Effector CD8-positive, alpha-beta T cell (primary cell): Measurements from ENCODE around the gene F8.
"Not testable (repeated sequence)": the region's sequence is repeated elsewhere in the genome, so short reads cannot be mapped to it uniquely, and the experiment has no call there.

Experiments used
- DNase-seq: peaks from one replicate; lab custom pipeline; 2025; lab: John Stamatoyannopoulos, UW

The F8 gene

DNA sequence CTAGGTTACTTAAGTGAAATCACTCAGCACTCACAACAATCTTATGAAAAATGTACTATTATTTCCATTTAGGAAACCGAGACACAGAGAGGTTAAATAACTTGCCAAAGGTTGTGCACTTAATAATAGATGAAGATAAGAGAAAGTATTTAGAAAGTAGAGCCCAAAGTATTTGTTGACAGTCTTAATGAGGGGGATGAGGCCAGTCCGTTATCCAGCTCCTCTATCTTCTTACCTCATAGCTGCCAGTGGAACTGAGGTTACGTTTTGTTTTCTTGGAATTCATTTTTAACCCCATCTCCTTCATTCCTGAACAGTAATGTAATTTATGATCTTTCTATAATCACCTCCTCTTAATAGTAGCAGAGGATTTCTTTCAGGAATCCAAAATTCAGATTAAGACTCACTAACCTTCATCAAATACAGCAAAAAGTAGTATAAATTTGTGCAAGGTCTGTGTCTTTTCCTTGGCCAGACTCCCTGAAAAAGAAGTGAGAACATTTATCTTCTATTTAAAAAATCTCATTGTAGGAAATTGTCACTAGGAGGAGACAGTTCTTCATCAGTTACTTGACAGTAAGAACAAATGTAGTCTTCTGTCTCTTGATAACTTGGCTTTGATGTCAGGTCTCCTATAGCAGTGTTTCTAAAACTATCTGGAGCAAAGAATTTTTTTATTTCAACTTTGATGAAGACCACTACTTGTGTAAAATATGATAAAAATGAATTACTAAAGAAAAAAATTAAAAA, 35.5 kb downstream of the F8 start:
- DNase-seq: no peak

DNA sequence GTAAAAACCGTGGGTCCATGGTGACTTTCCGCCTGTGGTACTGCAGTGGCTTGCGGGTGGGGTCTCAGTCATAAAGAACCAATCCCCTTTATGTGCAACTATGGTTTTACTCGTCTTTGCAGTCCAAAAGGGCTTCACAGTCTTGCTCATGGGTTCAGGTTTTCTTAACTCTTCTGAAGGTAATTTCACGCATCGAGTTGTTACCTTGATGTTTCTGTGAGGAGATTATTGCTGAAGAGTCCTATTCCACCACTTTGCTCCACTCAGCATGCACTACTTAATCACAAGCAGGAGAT, 41.5 kb downstream of the F8 start:
- no peak for DNase-seq

DNA sequence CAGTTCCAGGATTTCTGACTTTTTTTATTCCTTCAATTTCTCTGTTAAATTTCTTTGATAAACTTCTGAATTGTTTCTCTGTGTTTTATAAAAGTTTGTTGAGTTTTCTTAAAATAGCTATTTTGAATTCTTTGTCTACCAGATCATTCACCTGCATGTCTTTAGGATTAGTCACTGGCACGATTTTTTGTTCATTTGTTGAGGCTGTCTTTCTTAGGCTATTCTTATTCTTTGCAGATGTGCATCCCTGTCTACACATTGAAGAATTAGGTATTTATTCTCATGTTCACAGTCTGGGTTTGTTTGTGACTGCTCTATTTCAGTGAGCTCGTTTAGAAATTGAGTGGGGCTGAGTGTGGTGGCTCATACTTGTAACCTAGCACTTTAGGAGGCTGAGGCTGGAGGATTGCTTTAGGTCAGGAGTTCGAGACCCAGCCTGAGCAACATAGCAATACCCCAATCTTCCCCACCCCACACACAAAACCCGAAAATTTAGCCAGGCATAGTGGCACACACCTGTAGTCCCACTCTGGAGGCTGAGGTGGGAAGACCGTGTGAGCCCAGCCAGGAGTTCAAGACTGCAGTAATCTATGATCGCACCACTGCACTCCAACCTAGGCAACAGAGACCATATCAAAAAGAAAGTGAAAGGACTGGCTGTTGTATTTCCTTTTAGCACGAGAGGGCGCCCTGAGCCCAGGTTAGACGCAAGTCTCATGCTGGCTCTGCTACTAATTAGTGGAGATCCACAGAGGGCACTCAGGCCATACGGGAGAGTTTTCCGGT, 42.0 kb downstream of the F8 start:
- peak; percentile 58 for DNase-seq

DNA sequence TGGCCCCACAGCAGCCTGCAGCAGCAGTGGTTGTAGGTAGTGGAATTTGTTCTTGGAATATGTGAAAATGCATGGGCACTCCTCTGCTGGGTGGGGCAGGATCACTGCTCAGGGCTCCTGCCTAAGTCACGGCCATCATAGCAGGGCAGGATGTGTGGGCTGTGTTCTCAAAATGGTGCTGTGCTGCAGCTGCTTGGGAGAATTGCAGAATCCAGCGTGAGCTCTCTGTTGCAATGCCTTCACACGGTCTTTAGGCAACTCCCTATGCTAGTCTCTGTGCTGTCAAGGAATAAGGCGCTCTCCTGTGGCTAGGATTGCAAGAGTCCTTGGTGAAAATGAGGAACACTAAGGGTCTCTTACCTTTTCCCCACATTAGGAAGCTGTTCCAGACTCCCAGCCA, 42.9 kb downstream of the F8 start:
- no peak for DNase-seq

DNA sequence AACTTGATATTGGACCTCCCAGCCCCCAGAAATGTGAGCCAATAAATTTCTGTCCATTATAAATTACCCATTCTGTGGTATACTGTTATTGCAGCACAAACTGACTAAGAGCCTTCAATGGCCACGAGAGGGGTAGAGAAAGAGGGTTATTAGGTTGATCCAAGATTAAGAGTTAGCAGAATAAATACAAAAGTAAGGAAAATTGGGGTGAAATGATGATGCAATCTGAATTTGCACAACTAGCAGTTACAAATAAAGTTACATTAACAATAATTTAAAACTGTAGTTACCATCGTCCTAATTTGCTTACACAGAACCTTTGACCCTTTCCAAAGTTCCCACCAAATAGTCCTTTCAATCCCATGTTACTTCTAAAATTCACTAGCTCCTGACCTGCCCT, 54.2 kb downstream of the F8 start:
- no peak for DNase-seq

DNA sequence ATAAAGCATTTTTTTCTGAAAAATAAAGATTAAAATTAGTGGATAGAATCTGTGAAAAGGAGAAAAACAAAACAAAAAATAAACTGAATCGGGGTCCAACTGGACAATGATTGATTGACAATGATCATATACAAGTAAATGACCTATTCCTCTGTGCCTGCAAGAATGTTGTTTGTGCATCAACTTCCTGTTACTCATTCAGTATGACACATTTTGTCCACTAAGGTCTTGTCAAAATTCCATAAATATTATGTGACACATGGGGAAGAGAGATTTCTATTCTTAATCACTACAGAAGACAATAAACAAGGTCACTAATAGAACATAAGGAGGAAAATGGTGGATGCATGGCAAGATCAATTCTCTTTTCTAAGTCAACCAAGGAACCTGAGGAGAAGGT, 54.9 kb downstream of the F8 start:
- DNase-seq: no peak

DNA sequence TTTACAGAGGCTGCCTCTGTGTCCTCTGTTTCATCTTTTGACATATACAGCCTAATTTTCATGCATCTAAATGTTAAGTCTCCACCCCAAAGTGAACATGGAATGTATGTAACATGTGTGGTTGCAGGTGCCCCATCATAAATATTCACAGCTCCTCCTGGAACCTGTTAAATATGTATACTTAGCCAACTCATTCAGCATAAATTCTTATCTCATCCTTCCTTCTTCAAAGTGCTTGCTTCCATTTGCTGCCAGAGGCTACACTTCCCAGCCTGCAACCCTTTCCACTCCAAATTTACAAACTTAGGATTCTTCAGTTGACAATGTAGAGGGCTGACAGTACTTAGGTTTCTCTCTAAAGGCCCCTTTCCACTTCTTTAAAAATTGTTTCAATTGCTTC, 60.6 kb downstream of the F8 start:
- no peak for DNase-seq

DNA sequence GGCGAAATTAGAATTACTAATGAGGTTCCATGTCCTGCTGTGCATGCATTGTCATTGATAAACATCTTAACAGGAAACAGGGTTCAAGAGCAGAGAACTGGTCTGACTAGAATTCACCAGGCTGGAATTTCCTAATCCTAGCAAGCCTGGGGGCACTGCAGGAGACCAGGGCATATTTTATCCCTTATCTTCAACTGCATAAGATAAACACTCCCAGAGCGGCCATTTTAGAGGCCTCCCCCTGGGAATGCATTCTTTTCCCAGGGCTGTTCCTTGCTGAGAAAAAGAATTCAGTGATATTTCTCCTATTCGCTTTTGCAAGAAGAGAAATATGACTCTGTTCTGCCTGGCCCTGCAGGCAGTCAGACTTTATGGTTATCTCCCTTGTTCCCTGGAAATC, 66.7 kb downstream of the F8 start:
- DNase-seq: not testable (repeated sequence)

DNA sequence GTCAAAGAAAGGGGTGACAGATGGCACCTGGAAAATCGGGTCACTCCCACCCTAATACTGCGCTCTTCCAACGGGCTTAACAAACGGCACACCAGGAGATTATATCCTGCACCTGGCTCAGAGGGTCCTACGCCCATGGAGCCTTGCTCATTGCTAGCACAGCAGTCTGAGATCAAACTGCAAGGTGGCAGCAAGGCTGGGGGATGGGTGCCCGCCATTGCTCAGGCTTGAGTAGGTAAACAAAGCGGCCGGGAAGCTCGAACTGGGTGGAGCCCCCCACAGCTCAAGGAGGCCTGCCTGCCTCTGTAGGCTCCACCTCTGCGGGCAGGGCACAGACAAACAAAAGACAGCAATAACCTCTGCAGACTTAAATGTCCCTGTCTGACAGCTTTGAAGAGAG, 83.3 kb downstream of the F8 start:
- not testable (repeated sequence) for DNase-seq

DNA sequence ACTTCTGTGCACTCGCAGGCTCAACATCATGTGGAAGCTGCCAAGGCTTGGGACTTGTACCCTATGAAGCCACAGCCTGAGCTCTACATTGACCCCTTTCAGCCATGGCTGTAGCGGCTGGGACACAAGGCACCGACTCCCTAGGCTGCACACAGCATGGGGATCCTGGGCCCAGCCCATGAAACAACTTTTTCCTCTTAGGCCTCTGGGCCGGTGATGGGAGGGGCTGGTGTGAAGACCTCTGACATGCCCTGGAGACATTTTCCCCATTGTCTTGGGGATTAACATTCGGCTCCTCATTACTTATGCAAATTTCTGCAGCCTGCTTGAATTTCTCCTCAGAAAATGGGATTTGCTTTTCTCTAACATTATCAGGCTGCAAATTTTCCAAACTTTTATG, 97.8 kb downstream of the F8 start:
- not testable (repeated sequence) for DNase-seq

DNA sequence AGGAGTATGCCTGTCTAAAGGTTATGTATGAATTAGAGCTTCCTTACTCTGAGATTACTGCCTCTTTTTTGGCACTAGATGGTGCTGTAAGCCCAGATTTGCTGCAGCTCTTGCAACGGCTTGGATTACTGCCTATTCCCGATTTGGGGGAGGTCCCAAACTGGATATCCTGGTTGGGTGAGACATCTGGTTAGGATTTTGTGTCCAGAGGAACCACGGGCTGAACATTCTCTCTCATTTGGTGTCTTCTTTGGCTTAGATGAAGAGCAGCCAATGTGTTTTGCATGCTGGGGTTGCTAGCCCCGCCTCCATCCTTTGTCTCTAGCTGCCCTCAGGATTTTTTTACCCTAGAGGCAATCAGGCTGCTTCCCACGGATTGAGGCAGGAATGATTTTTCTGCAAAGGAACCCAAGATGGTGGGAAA, 104.5 kb downstream of the F8 start:
- no peak for DNase-seq

DNA sequence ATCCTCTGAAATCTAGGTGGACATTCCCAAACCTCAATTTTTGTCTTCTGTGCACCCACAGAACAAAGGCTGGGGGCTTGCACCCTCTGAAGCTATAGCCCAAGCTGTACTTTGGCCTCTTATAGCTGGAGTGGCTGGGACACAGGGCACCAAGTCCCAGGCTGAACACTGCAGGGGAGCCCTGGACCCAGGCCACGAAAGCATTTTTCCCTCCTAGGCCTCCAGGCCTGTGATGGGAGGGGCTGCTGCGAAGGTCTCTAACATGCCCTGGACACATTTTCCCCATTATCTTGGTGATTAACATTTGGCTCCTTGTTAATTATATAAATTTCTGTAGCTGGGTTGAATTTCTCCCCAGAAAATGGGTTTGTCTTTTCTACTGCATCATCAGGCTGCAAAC, 108.5 kb downstream of the F8 start:
- DNase-seq: no peak

DNA sequence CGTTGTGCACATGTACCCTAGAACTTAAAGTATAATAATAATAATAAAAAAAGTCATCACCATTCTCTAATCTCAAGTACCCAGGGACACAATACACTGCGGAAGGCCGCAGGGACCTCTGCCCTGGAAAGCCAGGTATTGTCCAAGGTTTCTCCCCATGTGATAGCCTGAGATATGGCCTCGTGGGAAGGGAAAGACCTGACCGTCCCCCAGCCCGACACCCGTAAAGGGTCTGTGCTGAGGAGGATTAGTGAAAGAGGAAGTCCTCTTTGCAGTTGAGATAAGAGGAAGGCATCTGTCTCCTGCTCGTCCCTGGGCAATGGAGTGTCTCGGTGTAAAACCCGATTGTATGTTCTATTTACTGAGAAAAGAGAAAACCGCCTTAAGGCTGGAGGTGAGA, 112.0 kb downstream of the F8 start:
- DNase-seq: not testable (repeated sequence)

DNA sequence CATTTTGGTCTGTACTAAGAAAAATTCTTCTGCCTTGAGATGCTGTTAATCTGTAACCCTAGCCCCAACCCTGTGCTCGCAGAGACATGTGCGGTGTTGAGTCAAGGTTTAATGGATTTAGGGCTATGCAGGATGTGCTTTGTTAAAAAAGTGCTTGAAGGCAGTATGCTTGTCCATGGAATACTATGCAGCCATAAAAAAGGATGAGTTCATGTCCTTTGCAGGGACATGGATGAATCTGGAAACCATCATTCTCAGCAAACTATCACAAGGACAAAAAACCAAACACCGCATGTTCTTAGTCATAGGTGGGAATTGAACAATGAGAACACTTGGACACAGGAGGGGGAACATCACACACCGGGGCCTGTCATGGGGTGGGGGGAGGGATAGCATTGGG, 112.5 kb downstream of the F8 start:
- not testable (repeated sequence) for DNase-seq

DNA sequence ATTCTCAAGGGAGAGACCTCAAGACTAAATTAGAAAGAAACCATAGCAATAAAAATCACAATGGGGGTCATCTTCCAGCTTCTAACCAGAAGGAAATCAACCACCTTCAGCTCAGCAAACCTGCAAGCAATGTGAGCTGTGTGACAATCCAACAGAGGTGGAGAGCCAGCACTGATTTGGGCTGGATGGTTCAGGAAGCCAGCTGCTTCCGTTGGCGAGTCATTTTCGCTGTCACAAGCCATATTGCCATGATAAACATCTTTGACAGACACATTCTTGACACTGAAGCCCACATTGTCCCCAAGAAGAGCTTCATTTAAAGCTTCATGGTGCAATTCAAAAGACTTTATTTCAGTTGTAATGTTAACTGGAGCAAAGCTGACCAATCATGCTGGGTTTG, 113.7 kb downstream of the F8 start:
- DNase-seq: no peak

DNA sequence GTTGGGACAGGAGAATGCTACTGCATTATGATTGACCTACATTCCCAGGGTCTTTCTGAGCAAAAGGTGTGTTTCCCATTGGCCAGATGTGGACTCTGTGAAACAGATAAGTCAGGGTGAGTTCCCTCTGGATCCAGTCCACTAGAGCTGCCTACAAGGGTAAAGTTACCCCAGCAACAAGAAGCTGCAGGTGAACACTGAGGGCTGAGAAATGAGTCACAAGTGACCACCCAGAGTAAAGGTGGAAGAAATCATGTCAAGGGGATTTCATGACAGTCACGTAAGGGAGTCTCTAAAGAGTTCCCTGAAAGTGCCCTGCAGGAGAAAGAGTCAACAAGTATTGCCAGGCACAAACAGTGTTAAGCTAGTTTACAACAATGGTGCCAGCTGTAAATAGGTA, 120.1 kb downstream of the F8 start:
- no peak for DNase-seq

DNA sequence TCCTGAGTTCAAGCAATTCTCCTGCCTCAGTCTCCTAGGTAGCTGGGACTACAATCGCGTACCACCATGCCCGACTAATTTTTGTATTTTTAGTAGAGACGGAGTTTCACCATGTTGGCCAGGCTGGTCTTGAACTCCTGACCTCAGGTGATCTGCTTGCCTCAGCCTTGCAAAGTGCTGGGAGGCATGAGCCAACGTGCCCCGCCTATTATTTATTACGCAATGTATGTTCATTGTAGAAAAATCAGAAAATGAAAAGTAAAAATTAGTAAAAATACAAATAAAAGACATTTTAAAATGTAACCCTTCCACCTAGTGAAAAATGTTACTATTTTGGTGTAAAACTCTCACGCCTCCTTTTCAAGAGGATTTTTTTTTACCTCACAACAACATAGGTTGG, 122.2 kb downstream of the F8 start:
- no peak for DNase-seq

DNA sequence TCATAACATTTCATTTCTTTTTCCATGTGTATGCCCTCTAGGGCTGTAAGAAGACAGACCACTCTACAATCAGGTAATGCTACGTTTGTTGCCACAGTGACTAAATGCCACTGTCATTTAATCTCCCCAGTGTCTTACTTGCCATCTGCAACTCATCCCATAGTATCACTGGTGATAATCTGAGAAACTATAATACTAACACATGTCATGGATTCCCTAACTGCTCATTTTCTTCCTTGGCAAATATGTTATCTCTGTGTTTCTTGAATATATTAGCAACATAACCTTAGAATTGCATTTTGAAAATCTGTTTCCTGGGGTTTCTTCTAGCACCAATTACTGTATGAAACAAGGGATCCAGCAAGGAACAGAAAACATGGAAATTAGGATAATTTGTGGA, 130.2 kb downstream of the F8 start:
- no peak for DNase-seq

DNA sequence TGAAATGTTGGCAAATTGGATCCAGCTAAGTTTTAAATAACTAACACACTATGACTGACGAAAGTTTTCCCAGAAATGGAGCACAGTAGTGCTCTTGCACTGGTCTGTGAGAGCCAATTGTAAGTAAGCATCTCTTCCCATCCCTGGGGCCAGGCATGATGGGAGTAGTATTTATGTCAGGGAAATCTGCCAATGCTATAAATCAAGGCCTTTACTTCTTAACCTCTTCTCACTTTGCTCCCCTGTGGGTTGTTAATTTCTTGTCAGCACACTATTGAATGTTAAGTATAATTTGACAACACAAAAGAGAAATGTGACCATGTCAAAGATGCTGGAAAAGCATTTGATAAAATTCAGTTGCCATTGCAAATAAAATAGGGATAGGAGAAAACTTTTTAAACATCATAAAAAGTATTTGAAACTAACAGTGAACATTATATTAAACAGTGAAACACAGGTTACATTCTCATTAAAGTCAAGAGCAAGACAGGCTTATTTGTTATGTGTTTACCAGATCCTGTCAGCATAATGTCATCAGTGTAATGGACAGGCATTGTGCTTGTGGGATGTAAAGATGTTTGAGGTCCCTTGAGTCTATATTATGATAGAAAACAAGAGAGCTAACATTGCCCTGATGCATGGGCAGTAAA, 131.4 kb downstream of the F8 start:
- DNase-seq: no peak

DNA sequence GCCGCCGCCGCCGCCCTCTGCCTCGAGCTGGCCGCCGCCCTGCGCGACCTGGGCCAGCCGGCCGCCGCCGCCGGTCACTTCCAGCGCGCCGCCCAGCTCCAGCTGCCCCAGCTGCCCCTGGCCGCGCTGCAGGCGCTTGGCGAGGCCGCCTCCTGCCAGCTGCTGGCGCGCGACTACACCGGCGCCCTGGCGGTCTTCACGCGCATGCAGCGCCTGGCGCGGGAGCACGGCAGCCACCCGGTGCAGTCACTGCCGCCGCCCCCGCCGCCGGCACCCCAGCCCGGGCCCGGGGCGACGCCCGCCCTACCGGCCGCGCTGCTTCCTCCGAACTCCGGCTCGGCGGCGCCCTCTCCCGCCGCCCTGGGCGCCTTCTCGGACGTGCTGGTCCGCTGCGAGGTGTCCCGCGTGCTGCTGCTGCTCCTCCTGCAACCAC, 135.7 kb downstream of the F8 start:
- DNase-seq: not testable (repeated sequence)

DNA sequence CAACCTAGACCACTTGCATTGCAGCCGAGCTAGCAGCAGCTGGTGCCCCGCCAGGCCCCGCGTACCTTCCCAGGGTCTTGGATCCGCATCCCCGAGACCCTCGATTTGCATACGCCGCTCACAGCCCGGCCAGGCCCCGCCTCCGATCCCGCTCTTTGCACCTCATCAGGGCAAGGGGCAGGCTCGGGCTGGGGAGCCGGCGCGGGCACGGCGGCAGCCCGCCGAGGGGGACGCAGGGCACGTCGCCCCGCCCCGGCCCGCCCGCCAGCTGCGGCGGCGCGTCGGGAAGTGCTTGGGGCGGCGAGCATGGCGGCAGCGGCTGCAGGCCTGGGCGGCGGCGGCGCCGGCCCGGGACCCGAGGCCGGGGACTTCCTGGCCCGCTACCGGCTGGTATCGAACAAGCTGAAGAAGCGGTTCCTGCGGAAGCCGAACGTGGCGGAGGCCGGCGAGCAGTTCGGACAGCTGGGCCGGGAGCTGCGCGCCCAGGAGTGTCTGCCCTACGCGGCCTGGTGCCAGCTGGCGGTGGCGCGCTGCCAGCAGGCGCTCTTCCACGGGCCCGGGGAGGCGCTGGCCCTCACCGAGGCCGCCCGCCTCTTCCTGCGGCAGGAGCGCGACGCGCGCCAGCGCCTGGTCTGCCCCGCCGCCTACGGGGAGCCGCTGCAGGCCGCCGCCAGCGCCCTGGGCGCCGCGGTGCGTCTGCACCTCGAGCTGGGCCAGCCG, 136.3 kb downstream of the F8 start, which contains the start of gene F8A1:
Gene F8A1, plus strand, starts transcription at position 287 of the 720 bp plus-strand sequence. Its CDS starts 20 bp downstream, at position 307.
- DNase-seq: not testable (repeated sequence)

DNA sequence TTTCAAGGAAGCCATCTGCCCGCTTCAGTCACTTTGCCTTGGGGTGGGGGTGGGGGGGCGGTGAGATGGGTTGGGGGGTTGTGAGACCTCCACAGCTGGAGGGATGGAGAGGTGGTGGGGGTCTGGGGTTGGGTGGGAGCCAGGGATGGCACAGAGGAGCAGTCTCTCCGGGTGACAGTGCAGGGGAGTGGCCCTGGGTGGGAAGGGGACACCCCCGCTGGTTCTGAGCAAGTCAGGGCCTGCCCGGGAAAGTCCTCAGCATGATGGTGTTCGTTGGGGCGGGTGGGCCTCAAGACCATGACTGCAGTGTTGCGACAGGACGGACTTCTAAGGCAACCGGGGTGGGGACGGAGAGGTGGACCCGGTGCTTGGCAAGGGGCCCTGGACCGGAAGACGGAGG, 137.0 kb downstream of the F8 start:
- not testable (repeated sequence) for DNase-seq
